ENCODE measurements around the gene TMEM235.
"Not testable (repeated sequence)": the region's sequence is repeated elsewhere in the genome, so short reads cannot be mapped to it uniquely, and the experiment has no call there.

The TMEM235 gene

DNA sequence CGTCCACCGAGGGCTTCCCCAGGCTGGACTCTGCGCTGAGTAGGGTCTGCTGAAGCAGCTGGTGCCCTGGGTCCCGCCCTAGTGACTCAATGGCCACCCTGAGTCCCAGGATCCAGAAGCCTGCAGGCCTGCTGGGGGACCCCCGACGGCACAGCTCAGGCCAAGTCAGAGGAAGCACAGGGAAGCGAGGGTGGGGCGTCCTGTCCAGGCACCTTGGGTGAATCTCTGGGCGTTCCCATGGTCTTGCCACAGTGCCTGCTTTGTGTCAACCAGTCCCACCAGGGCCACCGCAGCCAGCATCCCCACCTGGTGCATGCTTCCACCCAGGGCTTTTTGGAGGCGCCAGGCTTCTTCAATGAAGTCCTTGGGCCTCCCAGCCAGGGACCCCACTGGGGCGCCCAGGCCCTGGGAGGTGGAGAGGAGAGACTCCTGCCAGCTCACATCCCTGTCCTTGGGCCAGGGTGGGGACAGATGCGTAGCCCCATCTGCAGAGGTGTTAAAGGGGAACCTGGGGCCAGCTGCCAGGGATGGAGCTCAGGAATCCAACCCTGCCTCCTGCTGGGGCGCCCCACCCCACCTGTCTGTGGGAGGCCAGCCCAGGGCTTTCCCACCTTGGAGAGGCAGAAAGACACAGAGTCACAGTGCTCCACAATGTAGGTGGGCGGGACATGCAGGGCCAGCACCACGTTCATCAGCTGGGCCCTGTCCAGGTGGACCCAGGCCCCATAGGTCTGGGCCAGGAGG, 17.8 kb downstream of the TMEM235 start:
- TF ChIP-seq JUND (IDR thresholded peaks at IDR 0.05; ENCODE audit: low read depth), result no peak
- DNase-seq (ENCODE audit: low read depth in 1 of 2, low spot score in 1 of 2), result no peak
- in situ Hi-C loops (cut with HindIII; ENCODE audit: low pct_unique_long_range_greater_than_20kb, low sequenced_read_pairs), result no loop called here

DNA sequence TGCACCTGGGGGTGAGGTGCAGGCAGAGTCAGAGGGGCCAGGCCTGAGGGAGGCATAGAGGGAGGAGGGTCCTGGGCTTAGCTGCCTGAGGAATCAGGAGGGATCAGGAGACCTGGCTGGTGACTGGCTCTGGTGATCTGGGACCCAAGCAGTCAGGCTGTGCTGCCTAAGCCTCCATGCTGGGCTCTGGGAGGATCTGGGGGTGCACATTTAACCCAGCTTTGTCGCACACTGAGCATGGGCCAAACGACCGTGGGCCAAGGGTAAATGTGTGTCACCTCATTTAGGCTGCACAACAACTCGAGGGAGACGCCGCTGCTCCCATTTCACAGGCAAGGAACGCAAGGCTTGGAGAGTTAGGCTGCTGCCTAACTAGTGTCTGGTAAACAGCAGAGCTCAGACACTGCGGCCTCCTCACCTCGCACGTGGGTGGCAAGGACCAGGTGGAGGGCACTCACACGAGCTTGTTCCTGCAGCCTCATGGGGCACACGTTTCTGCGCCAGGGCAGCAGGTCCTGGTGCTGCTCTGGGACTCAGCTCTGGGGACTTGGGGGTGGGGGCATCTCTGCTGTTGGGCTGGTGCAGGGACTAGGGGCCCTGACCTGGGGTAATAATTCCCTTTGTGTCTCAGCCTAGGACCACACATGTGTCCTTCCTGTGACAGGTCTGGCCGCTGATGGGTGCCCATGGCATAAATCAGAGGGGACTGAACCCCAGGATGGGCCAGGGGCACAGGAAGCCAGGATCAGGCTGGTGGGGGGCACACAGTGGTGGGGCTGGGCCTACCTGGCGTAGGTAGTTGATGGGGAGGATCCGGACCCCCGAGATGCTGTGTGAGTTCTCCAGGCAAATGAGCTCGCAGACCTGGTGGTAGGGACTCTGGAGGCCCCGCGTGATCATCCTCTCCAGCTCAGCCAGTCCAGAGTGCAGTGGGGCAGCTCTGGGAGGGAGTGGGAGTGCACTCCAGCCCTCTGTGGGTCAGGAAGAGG, 18.7 kb downstream of the TMEM235 start:
- no peak for DNase-seq (ENCODE audit: low read depth in 1 of 2, low spot score in 1 of 2)
- in situ Hi-C loops (cut with HindIII; ENCODE audit: low pct_unique_long_range_greater_than_20kb, low sequenced_read_pairs), result no loop called here
- TF ChIP-seq JUND (IDR thresholded peaks at IDR 0.05; ENCODE audit: low read depth), result no peak

GRCh38 chr17:78250891-78251772, 19.7 kb downstream of the TMEM235 start:
- in situ Hi-C loops (cut with HindIII; ENCODE audit: low pct_unique_long_range_greater_than_20kb, low sequenced_read_pairs), result no loop called here
- DNase-seq (ENCODE audit: low read depth in 1 of 2, low spot score in 1 of 2), result peak; percentile 90 to 99
- no peak for TF ChIP-seq JUND (IDR thresholded peaks at IDR 0.05; ENCODE audit: low read depth)

GRCh38 chr17:78251773-78252103, 20.3 kb downstream of the TMEM235 start:
- no peak for DNase-seq (ENCODE audit: low read depth in 1 of 2, low spot score in 1 of 2)
- TF ChIP-seq JUND (IDR thresholded peaks at IDR 0.05; ENCODE audit: low read depth), result no peak
- in situ Hi-C loops (cut with HindIII; ENCODE audit: low pct_unique_long_range_greater_than_20kb, low sequenced_read_pairs), result no loop called here

DNA sequence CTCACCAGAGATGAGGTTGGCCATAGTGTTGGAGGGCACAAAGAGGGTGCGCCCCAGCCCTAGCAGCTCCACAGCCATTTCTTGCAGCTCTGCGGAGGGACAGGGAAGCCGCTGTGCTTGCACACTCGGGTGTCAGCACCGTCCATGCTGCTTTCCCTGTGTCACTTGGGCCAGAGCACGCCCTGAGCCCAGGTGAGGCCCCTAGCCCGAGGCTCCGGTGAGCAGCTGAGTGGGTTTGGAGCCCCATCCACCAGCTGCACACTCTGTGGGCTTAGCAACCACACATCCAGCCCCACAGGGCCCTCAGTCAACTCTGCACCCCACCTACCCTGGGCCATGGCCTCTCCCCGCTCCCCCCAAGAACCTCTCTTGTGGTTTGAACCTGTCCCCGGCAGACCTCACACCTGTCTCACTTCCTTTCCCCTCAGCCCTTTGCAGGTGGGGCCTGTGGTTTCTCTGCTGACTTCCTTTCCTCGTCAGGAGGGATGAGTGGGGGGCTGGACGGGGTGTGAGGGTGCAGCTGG, 20.7 kb downstream of the TMEM235 start:
- TF ChIP-seq JUND (IDR thresholded peaks at IDR 0.05; ENCODE audit: low read depth), result no peak
- DNase-seq (ENCODE audit: low read depth in 1 of 2, low spot score in 1 of 2), result no peak
- in situ Hi-C loops (cut with HindIII; ENCODE audit: low pct_unique_long_range_greater_than_20kb, low sequenced_read_pairs), result no loop called here

DNA sequence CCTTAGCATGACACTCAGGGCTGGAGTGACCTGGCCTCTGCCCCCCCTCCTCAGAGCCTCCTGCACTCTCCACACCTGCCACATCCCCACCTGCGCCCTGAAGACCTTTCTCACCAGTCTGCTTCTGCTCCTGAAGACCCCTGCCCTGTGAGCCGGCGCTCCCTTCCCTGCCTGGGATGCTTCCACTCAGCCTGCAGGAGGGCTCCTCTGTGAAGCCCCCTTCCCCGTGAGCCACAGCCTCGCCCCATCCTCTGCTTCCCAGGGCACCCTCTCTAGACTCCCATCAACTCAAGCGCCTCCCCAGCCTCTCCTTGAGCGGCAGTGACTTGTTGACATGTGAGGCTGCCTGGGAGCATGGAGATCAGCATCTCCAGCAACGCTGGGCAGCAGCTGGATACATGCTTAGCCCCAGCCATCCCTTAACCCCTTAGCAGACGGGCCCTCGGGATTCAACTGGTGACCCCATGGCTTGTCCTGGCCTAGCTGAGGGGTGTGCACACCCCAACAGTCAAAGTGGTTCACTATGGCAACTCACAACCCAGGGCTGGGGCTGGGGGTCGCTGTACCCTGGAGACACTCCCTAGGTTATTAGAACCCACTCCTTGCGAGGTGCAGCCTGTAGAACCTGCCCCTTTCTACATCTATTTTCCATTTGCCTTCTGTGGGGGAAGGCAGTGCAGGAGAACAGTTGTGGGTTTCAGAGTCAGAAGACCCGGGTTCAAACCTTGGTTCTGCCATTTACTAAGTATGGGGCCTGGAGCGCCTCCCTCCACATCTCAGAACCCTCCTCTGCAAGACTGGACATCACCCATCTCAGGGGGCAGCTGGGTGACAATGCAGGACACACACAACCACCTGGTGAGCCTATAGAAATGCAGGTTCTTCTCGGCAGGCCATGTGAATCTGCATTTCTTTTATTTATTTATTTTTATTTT, 21.5 kb downstream of the TMEM235 start:
- in situ Hi-C loops (cut with HindIII; ENCODE audit: low pct_unique_long_range_greater_than_20kb, low sequenced_read_pairs), result no loop called here
- no peak for DNase-seq (ENCODE audit: low read depth in 1 of 2, low spot score in 1 of 2)
- TF ChIP-seq JUND (IDR thresholded peaks at IDR 0.05; ENCODE audit: low read depth), result no peak

- in situ Hi-C loops (cut with HindIII; ENCODE audit: low pct_unique_long_range_greater_than_20kb, low sequenced_read_pairs); DNase-seq (ENCODE audit: low read depth in 1 of 2, low spot score in 1 of 2): not testable (repeated sequence)
Measured at GRCh38 chr17:78253636-78253945, 22.2 kb downstream of the TMEM235 start.

DNA sequence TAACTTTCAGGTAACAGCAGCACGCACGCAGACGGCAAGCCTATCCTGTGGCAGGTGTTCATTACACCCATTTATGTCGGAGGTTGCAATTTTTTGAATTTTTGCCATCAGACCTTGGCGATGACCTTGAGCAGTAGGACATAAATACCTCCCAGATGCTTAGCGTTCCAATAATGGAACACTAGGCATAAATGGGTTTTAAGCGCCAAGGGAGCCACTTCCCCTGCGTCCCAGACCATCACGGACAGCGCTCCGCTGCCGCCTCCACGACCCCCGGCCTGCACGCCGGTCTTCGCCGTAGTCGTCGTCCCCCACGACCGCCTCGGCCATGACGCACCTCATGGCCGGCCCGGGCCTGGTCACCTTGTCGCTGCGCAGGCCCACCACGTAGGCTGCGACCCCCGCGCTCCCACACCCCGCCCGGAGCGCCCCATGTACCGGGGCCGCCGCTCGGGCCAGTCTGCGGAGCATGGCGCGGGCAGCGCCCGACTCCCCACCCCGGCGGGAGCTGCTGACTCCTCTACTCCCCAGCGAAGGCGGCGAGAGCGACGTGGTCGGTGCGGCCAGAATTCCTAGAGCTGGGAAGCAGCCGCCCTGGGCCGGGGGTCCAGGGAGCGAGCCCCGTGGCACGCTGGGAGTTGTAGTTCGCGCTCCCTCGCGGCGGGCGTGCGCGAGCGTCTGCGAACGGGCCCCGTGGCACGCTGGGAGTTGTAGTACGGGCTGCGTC, 22.7 kb downstream of the TMEM235 start:
- no peak for TF ChIP-seq JUND (IDR thresholded peaks at IDR 0.05; ENCODE audit: low read depth)
- in situ Hi-C loops (cut with HindIII; ENCODE audit: low pct_unique_long_range_greater_than_20kb, low sequenced_read_pairs), result no loop called here
- peak; percentile 86 to 93 for DNase-seq (ENCODE audit: low read depth in 1 of 2, low spot score in 1 of 2)

DNA sequence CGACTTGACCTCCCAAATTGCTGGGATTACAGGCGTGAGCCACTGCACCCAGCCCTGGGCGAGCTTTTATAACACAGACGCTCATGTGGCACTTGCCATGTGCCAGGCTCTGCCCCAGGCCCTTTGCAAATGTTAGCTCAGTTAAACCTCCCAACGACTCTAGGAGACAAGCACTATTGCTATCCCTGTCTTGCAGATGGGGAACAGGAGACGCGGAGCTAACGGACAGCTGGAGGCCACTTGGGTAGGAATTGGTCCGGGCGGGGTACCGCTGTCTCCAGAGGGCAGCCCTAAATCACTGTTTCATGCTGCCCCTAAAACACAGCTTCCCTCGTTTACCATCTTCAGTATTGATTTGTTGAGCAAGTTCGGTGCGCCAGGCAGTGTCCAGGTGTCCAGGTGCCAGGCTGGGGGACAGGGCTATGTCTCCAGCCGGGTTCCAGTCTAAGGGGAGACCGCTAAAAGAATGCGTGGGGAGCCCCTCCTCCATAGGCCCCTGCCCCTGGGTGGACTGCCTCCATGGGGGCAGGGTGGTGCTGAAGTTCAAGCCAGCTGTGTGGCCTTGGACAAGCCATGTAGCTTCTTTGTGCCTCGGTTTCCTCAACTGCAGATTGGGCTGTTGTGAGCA, 23.7 kb downstream of the TMEM235 start:
- no peak for TF ChIP-seq JUND (IDR thresholded peaks at IDR 0.05; ENCODE audit: low read depth)
- in situ Hi-C loops (cut with HindIII; ENCODE audit: low pct_unique_long_range_greater_than_20kb, low sequenced_read_pairs), result no loop called here
- no peak for DNase-seq (ENCODE audit: low read depth in 1 of 2, low spot score in 1 of 2)

DNA sequence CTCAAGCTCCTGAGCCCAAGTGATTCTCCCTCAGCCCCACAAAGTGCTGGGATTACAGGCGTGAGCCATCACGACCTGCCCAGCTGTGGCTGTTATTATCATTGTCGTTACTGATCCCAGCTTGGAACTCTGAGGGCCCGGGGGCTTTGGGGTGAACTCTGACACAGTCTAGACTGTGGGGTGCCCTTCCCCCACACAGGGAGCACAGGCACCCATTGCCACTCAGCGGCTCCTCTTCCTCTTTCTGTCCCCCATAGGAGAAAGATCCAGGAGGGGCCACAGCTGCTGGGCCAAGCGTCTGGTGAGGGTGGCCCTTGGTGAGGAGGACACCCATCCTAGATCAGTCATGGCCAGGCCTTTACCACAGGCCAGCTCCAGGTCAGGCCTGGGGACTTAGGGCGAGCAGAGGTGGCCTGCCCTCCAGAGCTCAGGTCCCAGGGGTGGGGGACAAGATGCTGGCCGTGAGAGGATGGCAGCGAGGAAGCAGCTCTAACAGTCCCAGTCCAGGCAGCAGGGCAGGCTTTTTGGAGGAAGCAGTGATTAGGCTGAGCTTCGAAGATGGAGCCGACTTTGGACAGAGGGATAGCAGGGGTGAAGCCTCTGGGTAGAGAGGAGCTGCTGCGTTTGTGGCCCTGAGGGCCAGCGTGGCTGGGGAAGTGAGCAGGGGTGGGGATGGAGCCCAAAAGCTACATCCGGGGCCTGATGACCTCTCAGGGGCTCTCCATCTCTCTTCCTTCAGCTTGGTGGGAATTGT, 24.7 kb downstream of the TMEM235 start:
- no peak for DNase-seq (ENCODE audit: low read depth in 1 of 2, low spot score in 1 of 2)
- in situ Hi-C loops (cut with HindIII; ENCODE audit: low pct_unique_long_range_greater_than_20kb, low sequenced_read_pairs), result no loop called here

More for the DNA sequence above, 24.7 kb downstream of the TMEM235 start:
- no peak for TF ChIP-seq JUND (IDR thresholded peaks at IDR 0.05; ENCODE audit: low read depth)

All from T47D (cell line).